Measurements from ENCODE around the gene JUP. TPM values are rescaled to one million over a fixed set of nuclear protein-coding genes. Genes with fewer than 3 reads are reported as not detected.

Gene JUP
- total and polyA plus RNA-seq, 7 donors, result 22.2 to 494 (median 40.3) TPM

DNA sequence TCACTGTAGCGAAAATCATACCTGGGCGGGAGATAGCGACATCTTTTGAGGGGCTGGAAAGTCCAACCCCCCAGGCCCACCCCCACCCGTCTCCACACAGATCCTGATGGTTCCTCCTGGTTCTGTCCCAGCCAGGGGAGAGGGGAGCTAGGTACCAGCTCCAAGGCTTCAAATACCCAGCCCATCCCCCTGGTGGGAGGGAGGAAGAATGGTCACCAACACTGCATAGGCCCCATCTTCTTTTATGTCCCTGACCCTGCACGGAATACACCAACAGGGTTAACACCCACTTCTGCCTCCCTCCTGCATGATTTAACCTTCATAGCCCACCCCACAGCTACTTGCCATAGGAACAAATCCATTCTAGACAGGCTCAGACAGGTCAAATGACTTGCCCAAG, 61.4 kb downstream of the JUP start:
- TF ChIP-seq, protein P1, sequence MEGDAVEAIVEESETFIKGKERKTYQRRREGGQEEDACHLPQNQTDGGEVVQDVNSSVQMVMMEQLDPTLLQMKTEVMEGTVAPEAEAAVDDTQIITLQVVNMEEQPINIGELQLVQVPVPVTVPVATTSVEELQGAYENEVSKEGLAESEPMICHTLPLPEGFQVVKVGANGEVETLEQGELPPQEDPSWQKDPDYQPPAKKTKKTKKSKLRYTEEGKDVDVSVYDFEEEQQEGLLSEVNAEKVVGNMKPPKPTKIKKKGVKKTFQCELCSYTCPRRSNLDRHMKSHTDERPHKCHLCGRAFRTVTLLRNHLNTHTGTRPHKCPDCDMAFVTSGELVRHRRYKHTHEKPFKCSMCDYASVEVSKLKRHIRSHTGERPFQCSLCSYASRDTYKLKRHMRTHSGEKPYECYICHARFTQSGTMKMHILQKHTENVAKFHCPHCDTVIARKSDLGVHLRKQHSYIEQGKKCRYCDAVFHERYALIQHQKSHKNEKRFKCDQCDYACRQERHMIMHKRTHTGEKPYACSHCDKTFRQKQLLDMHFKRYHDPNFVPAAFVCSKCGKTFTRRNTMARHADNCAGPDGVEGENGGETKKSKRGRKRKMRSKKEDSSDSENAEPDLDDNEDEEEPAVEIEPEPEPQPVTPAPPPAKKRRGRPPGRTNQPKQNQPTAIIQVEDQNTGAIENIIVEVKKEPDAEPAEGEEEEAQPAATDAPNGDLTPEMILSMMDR (IDR thresholded peaks at IDR 0.05), result no peak
- TF ChIP-seq EP300 (IDR thresholded peaks at IDR 0.05) (no peak), POLR2AphosphoS5 (IDR thresholded peaks at IDR 0.05) (no peak), POLR2A (IDR thresholded peaks at IDR 0.05) (no peak)

DNA sequence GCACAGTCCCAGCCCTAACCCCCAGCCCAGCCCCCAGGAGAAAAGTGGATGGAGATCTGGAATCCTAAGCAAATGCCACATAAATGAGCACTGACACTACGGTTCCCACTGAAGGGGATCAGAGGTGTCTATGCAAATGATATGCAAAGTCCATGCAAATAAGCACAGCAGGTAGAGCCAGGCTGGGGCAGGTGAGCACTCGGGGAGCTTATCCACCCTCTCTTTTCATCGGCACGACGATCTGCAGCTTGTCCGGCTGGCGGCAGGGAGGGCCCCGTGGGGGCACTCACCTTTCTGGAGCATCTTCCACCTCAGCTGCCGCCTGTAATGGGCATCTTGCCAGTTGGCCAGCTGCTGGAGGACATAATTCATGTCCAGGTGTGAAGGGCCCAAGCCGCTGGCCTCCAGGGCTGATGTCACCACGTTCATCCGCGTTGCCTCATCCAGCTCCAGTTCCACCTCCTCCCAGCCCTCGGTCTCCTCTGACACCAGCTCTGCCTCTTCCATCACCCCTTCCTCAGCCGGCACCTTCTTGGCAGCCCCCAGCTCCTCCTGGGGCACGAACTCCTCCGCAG, 61.9 kb downstream of the JUP start:
- H3K36me3 ChIP-seq, result no peaks in the 10 kb centered on the region
- no peak for DNase-seq
- 64 to 76% methylated on average over 17 of the region's 17 CpGs for WGBS, 2 donors
- TF ChIP-seq EP300 (IDR thresholded peaks at IDR 0.05) (no peak), POLR2AphosphoS5 (IDR thresholded peaks at IDR 0.05) (no peak), POLR2A (IDR thresholded peaks at IDR 0.05) (no peak)
- TF ChIP-seq, protein P1 (IDR thresholded peaks at IDR 0.05), result no peak
- no peaks in the 10 kb centered on the region for H3K9me3 ChIP-seq
- no peak overlapping the region for H3K4me3 ChIP-seq
- intact Hi-C loops (cut with DNase I), result no loop called here
- peaks cover 0 to 7% (median 0%) of the 10 kb centered on the region in 3 donors for H3K27me3 ChIP-seq
- no peaks in the 10 kb centered on the region for H3K4me1 ChIP-seq
- no peak overlapping the region for H3K27ac ChIP-seq

More for the DNA sequence above, 61.4 kb downstream of the JUP start:
- Histone ChIP-seq H3K4me3 (no peak overlapping the region), H3K9me3 (no peaks in the 10 kb centered on the region), H3K4me1 (no peaks in the 10 kb centered on the region), H3K36me3 (no peaks in the 10 kb centered on the region), H3K27me3 (peaks cover 0 to 7% (median 0%) of the 10 kb centered on the region in 3 donors), H3K27ac (no peak overlapping the region)
- WGBS, 2 donors, result 92 to 94% methylated on average over 5 of the region's 5 CpGs
- no peak for DNase-seq
- intact Hi-C loops (cut with DNase I), result no loop called here

DNA sequence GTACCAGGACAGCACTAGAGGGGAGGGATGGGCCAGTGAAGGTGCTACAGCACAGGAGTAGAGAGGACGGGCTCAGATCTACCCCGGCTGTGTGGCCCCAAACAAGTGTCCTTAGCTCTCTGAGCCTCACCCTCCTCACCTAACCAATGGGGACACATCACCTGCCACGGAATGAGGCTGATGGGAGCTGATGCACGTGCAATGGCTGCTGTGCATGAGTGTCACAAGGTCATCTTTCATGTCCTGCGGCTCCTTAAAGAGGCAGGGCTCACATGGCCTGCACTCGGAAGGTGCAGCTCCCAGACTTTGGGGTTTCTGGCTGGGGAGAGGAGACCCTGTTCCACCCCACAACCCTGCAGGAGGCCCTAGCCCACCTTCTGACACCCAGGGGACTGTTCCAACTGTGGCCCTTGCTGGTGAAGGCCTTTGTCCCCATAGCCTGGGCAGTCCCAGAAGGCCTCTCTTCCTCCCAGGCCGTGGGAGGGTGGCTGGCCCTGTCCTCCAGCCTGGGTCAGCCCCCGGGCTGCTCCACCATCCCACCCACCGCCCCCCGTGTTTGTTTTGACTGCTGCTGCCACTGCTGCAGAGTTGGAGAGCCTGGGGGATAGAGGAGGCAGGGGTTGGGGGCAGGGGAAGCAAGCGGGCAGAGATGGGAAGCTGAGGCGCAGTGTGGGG, 62.6 kb downstream of the JUP start:
- H3K27me3 ChIP-seq, result peaks cover 0 to 7% (median 0%) of the 10 kb centered on the region in 3 donors
- DNase-seq, result no peak
- TF ChIP-seq POLR2A (IDR thresholded peaks at IDR 0.05) (no peak), POLR2AphosphoS5 (IDR thresholded peaks at IDR 0.05) (no peak), EP300 (IDR thresholded peaks at IDR 0.05) (no peak)
- TF ChIP-seq, protein P1 (IDR thresholded peaks at IDR 0.05), result no peak
- no peak overlapping the region for H3K4me3 ChIP-seq
- no peak overlapping the region for H3K27ac ChIP-seq
- WGBS, 2 donors, result 73 to 75% methylated on average over 12 of the region's 12 CpGs
- H3K9me3 ChIP-seq, result no peaks in the 10 kb centered on the region
- H3K36me3 ChIP-seq, result no peaks in the 10 kb centered on the region
- intact Hi-C loops (cut with DNase I), result no loop called here
- H3K4me1 ChIP-seq, result no peaks in the 10 kb centered on the region

DNA sequence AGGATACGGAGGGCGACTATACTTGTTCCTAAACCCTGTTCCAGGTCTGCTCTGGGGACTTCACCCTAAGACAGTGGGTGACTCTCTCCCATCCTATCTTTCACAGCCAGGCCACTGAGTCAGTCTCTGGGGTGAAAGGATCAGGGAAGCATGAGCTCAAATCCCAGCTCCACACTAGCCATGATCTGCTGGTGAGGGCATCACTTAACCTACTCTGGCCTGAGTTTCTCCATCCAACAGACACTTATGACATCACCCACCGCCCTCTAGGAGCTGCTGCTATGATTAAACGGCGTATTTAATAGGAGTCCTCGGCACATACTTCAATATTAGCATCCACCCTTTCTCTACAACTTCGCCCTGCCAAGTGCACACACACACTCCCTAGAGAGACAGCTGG, 64.3 kb downstream of the JUP start:
- Histone ChIP-seq H3K36me3 (no peaks in the 10 kb centered on the region), H3K9me3 (no peaks in the 10 kb centered on the region), H3K27me3 (peaks cover 0 to 7% (median 0%) of the 10 kb centered on the region in 3 donors), H3K27ac (no peak overlapping the region), H3K4me3 (no peak overlapping the region), H3K4me1 (no peaks in the 10 kb centered on the region)
- no peak for DNase-seq
- WGBS, 2 donors, result 86 to 90% methylated on average over 7 of the region's 7 CpGs
- TF ChIP-seq, protein P1 (IDR thresholded peaks at IDR 0.05), result no peak
- TF ChIP-seq POLR2AphosphoS5 (IDR thresholded peaks at IDR 0.05) (no peak), POLR2A (IDR thresholded peaks at IDR 0.05) (no peak), EP300 (IDR thresholded peaks at IDR 0.05) (no peak)
- intact Hi-C loops (cut with DNase I), result no loop called here
